HG02981 (cell line): ENCODE results near the gene IFNGR2.
"Not testable (repeated sequence)": the region's sequence is repeated elsewhere in the genome, so short reads cannot be mapped to it uniquely, and the experiment has no call there.

ENCODE experiments used
- ATAC-seq: cut with Tn5 transposase; IDR thresholded peaks from one replicate; pipeline ENCODE4 v1.9.1; 2021; ENCODE audit warnings: mild to moderate bottlenecking, moderate library complexity; ENCODE audit not compliant: unreplicated experiment

IFNGR2 gene

GRCh38 chr21:33434770-33435360 lies 31.7 kb downstream of the IFNGR2 start:
- ATAC-seq = peak; percentile 88

DNA sequence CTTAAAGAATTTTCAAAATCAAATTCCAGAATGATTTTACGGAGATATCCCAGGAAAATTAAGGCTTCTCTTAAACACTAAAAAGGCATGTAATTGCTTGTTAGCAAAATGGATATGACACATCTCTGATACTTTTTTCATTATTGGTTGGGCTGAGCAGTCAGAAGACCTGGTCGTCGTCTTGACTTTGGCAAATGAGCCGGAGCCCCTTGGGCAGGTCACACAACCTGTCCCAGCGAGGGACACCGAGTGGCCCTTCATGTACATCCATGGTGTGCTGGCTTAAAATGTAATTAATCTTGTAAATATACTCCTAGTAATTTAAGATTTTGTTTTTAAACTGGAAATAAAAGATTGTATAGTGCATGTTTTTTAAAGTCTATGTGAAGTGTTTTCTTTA lies 33.9 kb downstream of the IFNGR2 start:
- no peak for ATAC-seq

DNA sequence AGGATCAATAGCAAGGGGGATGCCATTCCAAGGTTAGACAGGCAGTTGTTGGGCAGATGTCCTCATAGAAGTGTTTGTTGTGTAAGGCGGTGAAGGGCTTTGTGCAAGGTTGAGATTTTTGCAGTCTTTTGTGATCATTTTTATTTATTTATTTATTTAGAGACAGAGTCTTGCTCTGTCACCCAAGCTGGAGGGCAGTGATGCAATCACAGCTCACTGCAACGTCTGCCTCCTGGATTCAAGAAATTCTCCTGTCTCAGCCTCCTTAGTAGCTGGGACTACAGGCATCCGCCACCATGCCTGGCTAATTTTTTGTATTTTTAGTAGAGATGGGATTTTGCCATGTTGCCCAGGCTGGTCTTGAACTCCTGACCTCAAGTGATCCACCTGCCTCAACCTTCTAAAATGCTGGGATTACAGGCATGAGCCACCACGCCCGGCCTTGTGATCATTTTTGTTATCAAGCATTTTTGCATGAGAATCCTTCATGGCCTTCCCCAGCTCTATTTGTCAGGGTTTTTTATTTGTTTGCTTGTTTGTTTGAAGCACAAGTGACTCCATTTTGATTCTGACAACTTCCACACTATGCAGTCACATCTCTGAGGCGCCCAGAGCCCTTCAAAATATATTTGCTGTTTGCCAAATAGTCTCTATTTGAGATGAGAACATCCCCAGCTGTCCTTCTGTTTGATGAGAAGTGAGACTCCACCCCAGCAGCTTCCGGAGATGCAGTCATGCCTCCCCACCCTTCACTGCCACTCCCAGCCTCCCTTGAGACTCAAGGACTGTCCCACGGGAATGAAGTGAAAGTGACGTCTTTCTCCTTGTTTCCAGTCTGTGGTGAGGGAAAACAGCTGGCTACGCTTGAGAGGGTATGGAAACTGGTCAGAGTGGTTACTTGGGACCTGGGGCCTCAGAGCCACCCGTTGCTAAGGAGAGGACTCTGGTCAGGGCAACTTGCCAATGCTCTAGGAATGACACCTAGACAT lies 38.6 kb downstream of the IFNGR2 start:
- ATAC-seq = peak; percentile 76

DNA sequence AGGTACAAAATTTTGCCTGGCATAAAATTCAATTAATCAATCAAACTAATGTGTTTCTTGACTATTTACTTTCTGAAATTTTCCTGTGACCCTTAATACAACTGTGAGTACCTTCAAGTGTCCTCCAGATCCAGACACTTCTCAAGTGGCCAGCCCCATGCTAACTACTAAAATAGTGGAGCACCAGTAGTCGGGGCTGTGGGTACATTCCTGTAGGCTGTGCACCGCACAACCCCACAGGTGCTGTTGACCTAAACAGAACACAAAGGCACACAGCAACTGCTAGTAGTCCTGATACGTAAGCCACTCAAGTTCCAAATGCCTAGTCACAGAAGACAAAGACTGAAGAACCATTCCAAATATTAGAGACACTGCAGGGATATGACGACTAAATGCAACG lies 40.0 kb downstream of the IFNGR2 start:
- no peak for ATAC-seq

DNA sequence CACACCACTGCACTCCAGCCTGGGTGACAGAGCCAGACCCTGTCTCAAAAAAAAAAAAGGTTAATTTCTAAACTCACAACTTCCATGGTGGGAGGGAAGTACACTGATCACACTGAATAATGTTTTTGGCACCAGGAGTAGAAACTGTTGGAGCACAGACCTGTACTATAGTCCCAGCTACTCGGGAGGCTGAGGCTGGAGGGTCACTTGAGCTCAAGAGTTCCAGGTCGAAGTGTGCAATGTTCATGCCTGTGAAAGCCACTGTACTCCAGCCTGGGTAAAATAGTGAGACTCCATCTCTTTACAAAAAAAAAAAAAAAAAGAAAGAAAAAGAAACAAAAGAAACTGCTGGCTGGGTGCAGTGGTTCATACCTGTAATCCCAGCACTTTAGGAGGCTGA lies 41.3 kb downstream of the IFNGR2 start:
- ATAC-seq = no peak

GRCh38 chr21:33446620-33447019 lies 43.4 kb downstream of the IFNGR2 start:
- not testable (repeated sequence) for ATAC-seq

- no peak for ATAC-seq
Observed at GRCh38 chr21:33449616-33450015, 46.4 kb downstream of the IFNGR2 start.

DNA sequence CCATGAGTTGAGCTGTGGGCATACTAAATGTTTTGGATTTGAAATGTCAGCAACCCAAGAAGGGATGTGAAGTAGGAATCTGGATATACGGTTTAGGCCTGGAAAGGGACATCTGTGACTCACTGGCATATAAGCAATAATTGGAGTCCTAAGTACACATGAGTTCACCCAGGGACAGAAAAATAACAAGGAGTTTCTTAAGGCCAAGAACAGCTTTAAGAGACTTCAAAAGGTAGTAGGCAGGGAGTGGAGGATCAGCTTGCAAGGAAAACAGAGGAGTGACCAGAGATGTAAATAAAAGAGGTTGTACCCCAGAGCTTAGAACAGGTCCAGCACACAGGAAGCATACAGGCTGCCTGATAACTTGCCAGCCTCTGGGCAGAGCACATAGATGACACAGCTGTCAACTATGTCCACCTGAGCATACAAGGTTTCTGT lies 48.4 kb downstream of the IFNGR2 start:
- no peak for ATAC-seq

GRCh38 chr21:33452362-33452761 lies 49.1 kb downstream of the IFNGR2 start:
- no peak for ATAC-seq

GRCh38 chr21:33455686-33456446 lies 52.7 kb downstream of the IFNGR2 start:
- ATAC-seq = no peak

- no peak for ATAC-seq
Observed at GRCh38 chr21:33458861-33459260, 55.6 kb downstream of the IFNGR2 start.

GRCh38 chr21:33461538-33462250 lies 58.5 kb downstream of the IFNGR2 start:
- ATAC-seq = no peak

DNA sequence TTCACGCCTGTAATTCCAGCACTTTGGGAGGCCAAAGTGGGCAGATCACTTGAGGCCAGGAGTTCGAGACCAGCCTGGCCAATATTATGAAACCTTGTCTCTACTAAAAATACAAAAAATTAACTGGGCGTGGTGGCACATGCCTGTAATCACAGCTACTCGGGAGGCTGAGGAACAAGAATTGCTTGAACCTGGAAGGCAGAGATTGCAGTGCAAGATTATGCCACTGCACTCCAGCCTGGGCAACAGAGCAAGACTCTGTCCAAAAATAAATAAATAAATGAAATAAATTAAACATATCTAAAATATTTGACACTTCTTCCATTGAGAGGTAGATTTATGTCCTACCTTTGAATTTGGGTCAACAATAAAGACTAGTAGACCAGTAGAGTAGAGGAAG lies 66.0 kb downstream of the IFNGR2 start:
- not testable (repeated sequence) for ATAC-seq

GRCh38 chr21:33470701-33471100 lies 67.5 kb downstream of the IFNGR2 start:
- ATAC-seq = no peak

- no peak for ATAC-seq
Observed at GRCh38 chr21:33473344-33473743, 70.1 kb downstream of the IFNGR2 start.

DNA sequence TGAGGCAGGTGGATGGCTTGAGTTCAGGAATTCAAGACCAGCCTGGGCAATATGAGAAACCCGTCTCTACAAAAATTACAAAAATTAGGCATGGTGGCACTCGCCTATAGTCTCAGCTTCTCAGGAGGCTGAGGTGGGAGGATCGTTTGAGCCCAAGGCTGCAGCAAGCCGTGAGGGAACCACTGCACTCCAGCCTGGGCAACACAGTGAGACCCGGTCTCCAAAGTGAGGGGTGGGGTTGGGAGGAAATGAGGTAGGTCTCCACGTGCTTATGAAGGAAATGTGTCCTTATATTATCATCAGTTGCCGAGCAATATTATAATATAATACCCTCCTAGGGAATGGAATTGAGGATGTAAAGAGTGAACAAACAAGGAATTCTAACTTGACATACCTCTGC lies 73.9 kb downstream of the IFNGR2 start:
- ATAC-seq = no peak

GRCh38 chr21:33478182-33478581 lies 75.0 kb downstream of the IFNGR2 start:
- ATAC-seq = no peak

DNA sequence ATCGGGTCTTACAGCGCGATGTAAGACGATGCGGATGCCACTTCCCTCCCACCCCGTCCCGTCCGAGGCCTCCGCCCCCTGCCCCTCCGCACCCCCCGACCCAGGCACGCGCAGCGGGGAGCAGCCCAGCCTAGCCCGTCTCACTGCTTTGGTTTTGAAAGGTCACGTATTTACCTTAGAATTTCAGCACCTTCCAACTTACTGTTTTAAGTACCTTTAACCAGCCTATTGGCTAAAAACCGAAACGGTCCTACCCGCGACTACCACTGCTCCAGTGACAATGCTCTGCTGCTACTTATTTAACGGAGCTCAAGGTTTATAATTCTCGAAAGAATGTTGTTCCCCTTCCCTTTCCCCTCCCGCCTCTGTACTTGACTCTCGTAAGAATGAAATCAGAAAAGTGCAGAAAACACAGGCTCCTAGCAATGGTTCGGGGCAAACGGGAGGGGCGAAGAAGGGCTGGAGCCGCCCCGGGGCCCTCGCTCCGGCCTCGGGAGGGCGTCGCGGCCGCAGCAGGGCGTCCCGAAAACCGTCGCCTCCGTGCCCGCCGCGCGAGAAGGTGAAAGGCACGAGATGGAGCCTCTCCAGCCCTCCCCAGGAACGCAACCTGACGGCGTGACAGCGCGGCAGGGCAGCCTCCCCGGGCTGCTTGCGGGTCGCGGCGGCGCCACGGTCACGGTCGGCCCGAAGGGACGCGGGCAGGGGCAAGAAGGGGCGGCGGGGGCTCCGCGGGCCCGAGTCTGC lies 75.9 kb downstream of the IFNGR2 start:
- ATAC-seq = peak; percentile 5

- peak; percentile 84 for ATAC-seq
Observed at GRCh38 chr21:33479679-33480480, 76.7 kb downstream of the IFNGR2 start, which contains the start of gene TMEM50B. Gene TMEM50B (minus strand): TSS chr21:33479974. CDS start chr21:33468885, 11,089 bp downstream.
